ENCODE data around the gene BCR.

BCR gene

GRCh38 chr22:23258826-23259170, 78.5 kb downstream of the BCR start:
- DNase-seq (ENCODE audit: low read depth in 1 of 2, low spot score in 1 of 2), result no peak
- in situ Hi-C loops (cut with HindIII; ENCODE audit: low pct_unique_long_range_greater_than_20kb, low sequenced_read_pairs), result no loop called here
- no peak for TF ChIP-seq JUND (IDR thresholded peaks at IDR 0.05; ENCODE audit: low read depth)

GRCh38 chr22:23259916-23260644, 79.8 kb downstream of the BCR start:
- no peak for TF ChIP-seq JUND (IDR thresholded peaks at IDR 0.05; ENCODE audit: low read depth)
- in situ Hi-C loops (cut with HindIII; ENCODE audit: low pct_unique_long_range_greater_than_20kb, low sequenced_read_pairs), result no loop called here
- no peak for DNase-seq (ENCODE audit: low read depth in 1 of 2, low spot score in 1 of 2)

GRCh38 chr22:23260645-23261581, 80.6 kb downstream of the BCR start:
- no peak for TF ChIP-seq JUND (IDR thresholded peaks at IDR 0.05; ENCODE audit: low read depth)
- no peak for DNase-seq (ENCODE audit: low read depth in 1 of 2, low spot score in 1 of 2)
- in situ Hi-C loops (cut with HindIII; ENCODE audit: low pct_unique_long_range_greater_than_20kb, low sequenced_read_pairs), result no loop called here

GRCh38 chr22:23261900-23262450, 81.7 kb downstream of the BCR start:
- in situ Hi-C loops (cut with HindIII; ENCODE audit: low pct_unique_long_range_greater_than_20kb, low sequenced_read_pairs), result no loop called here
- DNase-seq (ENCODE audit: low read depth in 1 of 2, low spot score in 1 of 2), result no peak

GRCh38 chr22:23262518-23263332, 82.4 kb downstream of the BCR start:
- TF ChIP-seq JUND (IDR thresholded peaks at IDR 0.05; ENCODE audit: low read depth), result no peak
- in situ Hi-C loops (cut with HindIII; ENCODE audit: low pct_unique_long_range_greater_than_20kb, low sequenced_read_pairs), result no loop called here
- no peak for DNase-seq (ENCODE audit: low read depth in 1 of 2, low spot score in 1 of 2)

More at GRCh38 chr22:23261900-23262450, 81.7 kb downstream of the BCR start:
- TF ChIP-seq JUND (IDR thresholded peaks at IDR 0.05; ENCODE audit: low read depth), result no peak

GRCh38 chr22:23263651-23264555, 83.6 kb downstream of the BCR start:
- no peak for DNase-seq (ENCODE audit: low read depth in 1 of 2, low spot score in 1 of 2)
- in situ Hi-C loops (cut with HindIII; ENCODE audit: low pct_unique_long_range_greater_than_20kb, low sequenced_read_pairs), result no loop called here
- TF ChIP-seq JUND (IDR thresholded peaks at IDR 0.05; ENCODE audit: low read depth), result no peak

- in situ Hi-C loops (cut with HindIII; ENCODE audit: low pct_unique_long_range_greater_than_20kb, low sequenced_read_pairs), result no loop called here
- no peak for TF ChIP-seq JUND (IDR thresholded peaks at IDR 0.05; ENCODE audit: low read depth)
- DNase-seq (ENCODE audit: low read depth in 1 of 2, low spot score in 1 of 2), result no peak
Measured at GRCh38 chr22:23264610-23265367, 84.5 kb downstream of the BCR start.

GRCh38 chr22:23265368-23265700, 85.0 kb downstream of the BCR start:
- in situ Hi-C loops (cut with HindIII; ENCODE audit: low pct_unique_long_range_greater_than_20kb, low sequenced_read_pairs), result no loop called here
- no peak for TF ChIP-seq JUND (IDR thresholded peaks at IDR 0.05; ENCODE audit: low read depth)
- DNase-seq (ENCODE audit: low read depth in 1 of 2, low spot score in 1 of 2), result no peak

- in situ Hi-C loops (cut with HindIII; ENCODE audit: low pct_unique_long_range_greater_than_20kb, low sequenced_read_pairs), result no loop called here
- no peak for DNase-seq (ENCODE audit: low read depth in 1 of 2, low spot score in 1 of 2)
- TF ChIP-seq JUND (IDR thresholded peaks at IDR 0.05; ENCODE audit: low read depth), result no peak
Measured at GRCh38 chr22:23266780-23267179, 86.5 kb downstream of the BCR start.

- no peak for TF ChIP-seq JUND (IDR thresholded peaks at IDR 0.05; ENCODE audit: low read depth)
- in situ Hi-C loops (cut with HindIII; ENCODE audit: low pct_unique_long_range_greater_than_20kb, low sequenced_read_pairs), result no loop called here
- no peak for DNase-seq (ENCODE audit: low read depth in 1 of 2, low spot score in 1 of 2)
Measured at GRCh38 chr22:23267226-23268043, 87.1 kb downstream of the BCR start.
